ENCODE results near the gene RPS6KA6.

The RPS6KA6 gene

DNA sequence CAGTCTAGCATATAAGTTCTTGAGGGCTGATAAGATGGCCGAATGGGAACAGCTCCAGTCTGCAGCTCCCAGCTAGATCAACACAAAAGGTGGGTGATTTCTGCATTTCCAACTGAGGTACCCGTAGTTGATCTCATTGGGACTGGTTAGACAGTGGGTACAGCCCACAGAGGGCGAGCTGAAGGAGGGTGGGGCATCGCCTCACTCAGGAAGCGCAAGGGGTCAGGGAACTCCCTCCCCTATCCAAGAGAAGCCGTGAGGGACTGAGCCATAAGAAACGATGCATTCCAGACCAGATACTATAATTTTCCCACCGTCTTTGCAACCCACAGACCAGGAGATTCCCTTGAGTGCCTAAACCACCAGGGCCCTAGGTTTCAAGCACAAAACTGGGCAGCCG lies 109.0 kb downstream of the RPS6KA6 start:
- CTCF ChIA-PET = no interaction called here
- POLR2A ChIA-PET = no interaction called here
- TF ChIP-seq NFRKB (IDR thresholded peaks at IDR 0.05) (no peak), LEF1 (IDR thresholded peaks at IDR 0.05; ENCODE audit: borderline replicate concordance) (no peak), FOXK2 (IDR thresholded peaks at IDR 0.05) (no peak), FOXA1 (IDR thresholded peaks at IDR 0.05) (no peak), TARDBP (IDR thresholded peaks at IDR 0.05) (no peak), HDGF (IDR thresholded peaks at IDR 0.05; ENCODE audit: borderline replicate concordance) (no peak), SUZ12 (IDR thresholded peaks at IDR 0.05) (no peak), SP1 (IDR thresholded peaks at IDR 0.05) (no peak), BHLHE40 (IDR thresholded peaks at IDR 0.05; ENCODE audit: borderline replicate concordance) (no peak), ARNT (IDR thresholded peaks at IDR 0.05) (no peak), L3MBTL2 (conservative IDR thresholded peaks at IDR 0.05) (no peak), FOXM1 (IDR thresholded peaks at IDR 0.05; ENCODE audit: borderline replicate concordance) (no peak), ZNF384 (IDR thresholded peaks at IDR 0.05) (no peak), CTBP1 (IDR thresholded peaks at IDR 0.05; ENCODE audit: borderline replicate concordance) (no peak), ELF4 (IDR thresholded peaks at IDR 0.05) (no peak), PKNOX1 (IDR thresholded peaks at IDR 0.05) (no peak)
- DNase-seq (ENCODE audit: extremely low spot score) = no peak

- no peak for DNase-seq (ENCODE audit: extremely low spot score)
- ChIA-PET CTCF (no interaction called here), POLR2A (no interaction called here)
- TF ChIP-seq NFRKB (IDR thresholded peaks at IDR 0.05) = no peak
- TF ChIP-seq ARNT (IDR thresholded peaks at IDR 0.05) = no peak
Observed at GRCh38 chrX:84064814-84065213, 123.2 kb downstream of the RPS6KA6 start.

- no peak for DNase-seq (ENCODE audit: extremely low spot score)
- ChIA-PET POLR2A (no interaction called here), CTCF (no interaction called here)
- TF ChIP-seq NFRKB (IDR thresholded peaks at IDR 0.05) (no peak), FOXA1 (IDR thresholded peaks at IDR 0.05) (no peak), PKNOX1 (IDR thresholded peaks at IDR 0.05) (no peak)
Observed at GRCh38 chrX:84064164-84064563, 123.8 kb downstream of the RPS6KA6 start.

DNA sequence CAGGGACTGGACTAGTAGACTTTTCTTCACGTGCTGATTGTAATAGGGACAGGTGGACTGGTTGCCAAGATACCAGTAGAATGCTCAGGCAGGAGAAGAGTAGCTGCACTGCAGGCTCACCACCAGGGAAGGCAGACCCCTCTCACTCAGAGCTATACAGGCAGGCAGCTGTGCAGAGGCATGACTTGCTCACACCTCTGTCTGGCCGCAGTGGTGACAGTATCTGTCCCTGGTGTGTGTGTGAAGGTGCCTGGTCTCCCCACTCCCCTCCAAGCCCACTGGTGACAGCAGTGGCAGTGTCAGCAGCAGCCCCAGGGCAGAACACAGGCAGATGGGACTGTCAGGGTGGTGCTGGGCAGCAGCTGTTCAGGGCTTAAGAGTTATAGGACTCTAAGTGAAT lies 140.7 kb downstream of the RPS6KA6 start:
- CTCF ChIA-PET = no interaction called here
- POLR2A ChIA-PET = no interaction called here
- TF ChIP-seq ARNT (IDR thresholded peaks at IDR 0.05) (no peak), ZNF384 (IDR thresholded peaks at IDR 0.05) (no peak), TARDBP (IDR thresholded peaks at IDR 0.05) (no peak), LEF1 (IDR thresholded peaks at IDR 0.05; ENCODE audit: borderline replicate concordance) (no peak), SUZ12 (IDR thresholded peaks at IDR 0.05) (no peak), L3MBTL2 (conservative IDR thresholded peaks at IDR 0.05) (no peak), HDGF (IDR thresholded peaks at IDR 0.05; ENCODE audit: borderline replicate concordance) (no peak), NFRKB (IDR thresholded peaks at IDR 0.05) (no peak), ELF4 (IDR thresholded peaks at IDR 0.05) (no peak), BHLHE40 (IDR thresholded peaks at IDR 0.05; ENCODE audit: borderline replicate concordance) (no peak)
- DNase-seq (ENCODE audit: extremely low spot score) = no peak

DNA sequence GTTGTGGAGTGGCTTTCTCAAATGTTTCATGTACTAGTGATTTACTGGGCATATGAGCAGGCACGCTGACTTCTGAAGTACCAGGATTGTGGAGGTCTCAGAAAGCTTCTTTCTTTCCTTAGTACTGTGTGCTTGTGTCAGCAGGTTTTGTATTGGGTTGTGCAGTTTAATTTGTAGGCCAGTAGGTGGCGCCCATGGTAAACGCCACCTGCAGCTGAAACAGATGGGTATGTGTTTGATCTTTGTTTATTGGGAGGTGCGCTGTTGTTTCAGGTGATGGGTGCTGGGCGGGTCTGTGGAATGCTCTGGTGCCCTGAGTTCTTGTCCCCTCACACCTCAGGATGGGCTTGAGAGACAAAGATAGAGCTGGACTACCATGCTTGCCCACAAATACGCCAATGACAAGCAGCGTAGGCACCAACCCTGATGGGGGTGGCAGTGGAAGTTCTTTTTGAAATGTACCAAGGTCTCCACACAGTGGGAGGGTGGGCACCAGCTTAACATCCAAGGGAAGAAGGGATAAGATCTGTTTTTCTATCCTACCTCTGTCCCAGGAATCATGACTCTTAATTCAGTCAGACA lies 141.5 kb downstream of the RPS6KA6 start:
- CTCF ChIA-PET = interaction anchor here (1.0 kb wide), 1 partner anchor 23 kb away, joined by 3 read pairs; no protein-coding TSS in a partner anchor
- DNase-seq (ENCODE audit: extremely low spot score) = peak; percentile 33
- TF ChIP-seq ARNT (IDR thresholded peaks at IDR 0.05) (no peak), LEF1 (IDR thresholded peaks at IDR 0.05; ENCODE audit: borderline replicate concordance) (peak; percentile 73; the same call in 1 of the 2 replicates), CTBP1 (IDR thresholded peaks at IDR 0.05; ENCODE audit: borderline replicate concordance) (peak; percentile 37; the same call in 1 of the 2 replicates)
- POLR2A ChIA-PET = no interaction called here

GRCh38 chrX:84044051-84044450 lies 143.9 kb downstream of the RPS6KA6 start:
- ChIA-PET CTCF (no interaction called here), POLR2A (no interaction called here)
- DNase-seq (ENCODE audit: extremely low spot score) = no peak
- TF ChIP-seq FOXA1 (IDR thresholded peaks at IDR 0.05) = no peak
- no peak for TF ChIP-seq HDGF (IDR thresholded peaks at IDR 0.05; ENCODE audit: borderline replicate concordance)
- TF ChIP-seq NFRKB (IDR thresholded peaks at IDR 0.05) = no peak
- TF ChIP-seq LEF1 (IDR thresholded peaks at IDR 0.05; ENCODE audit: borderline replicate concordance) = no peak
- TF ChIP-seq TARDBP (IDR thresholded peaks at IDR 0.05) = no peak
- TF ChIP-seq FOXK2 (IDR thresholded peaks at IDR 0.05) = no peak
- TF ChIP-seq CTBP1 (IDR thresholded peaks at IDR 0.05; ENCODE audit: borderline replicate concordance) = no peak
- no peak for TF ChIP-seq PKNOX1 (IDR thresholded peaks at IDR 0.05)
- no peak for TF ChIP-seq L3MBTL2 (conservative IDR thresholded peaks at IDR 0.05)
- no peak for TF ChIP-seq ELF4 (IDR thresholded peaks at IDR 0.05)
- TF ChIP-seq ZNF384 (IDR thresholded peaks at IDR 0.05) = no peak
- TF ChIP-seq ARNT (IDR thresholded peaks at IDR 0.05) = no peak
- TF ChIP-seq FOXM1 (IDR thresholded peaks at IDR 0.05; ENCODE audit: borderline replicate concordance) = no peak
- no peak for TF ChIP-seq SP1 (IDR thresholded peaks at IDR 0.05)
- TF ChIP-seq SUZ12 (IDR thresholded peaks at IDR 0.05) = no peak
- TF ChIP-seq BHLHE40 (IDR thresholded peaks at IDR 0.05; ENCODE audit: borderline replicate concordance) = no peak

All from HEK293T (cell line).